ENCODE results near the gene PUM1.

DNA sequence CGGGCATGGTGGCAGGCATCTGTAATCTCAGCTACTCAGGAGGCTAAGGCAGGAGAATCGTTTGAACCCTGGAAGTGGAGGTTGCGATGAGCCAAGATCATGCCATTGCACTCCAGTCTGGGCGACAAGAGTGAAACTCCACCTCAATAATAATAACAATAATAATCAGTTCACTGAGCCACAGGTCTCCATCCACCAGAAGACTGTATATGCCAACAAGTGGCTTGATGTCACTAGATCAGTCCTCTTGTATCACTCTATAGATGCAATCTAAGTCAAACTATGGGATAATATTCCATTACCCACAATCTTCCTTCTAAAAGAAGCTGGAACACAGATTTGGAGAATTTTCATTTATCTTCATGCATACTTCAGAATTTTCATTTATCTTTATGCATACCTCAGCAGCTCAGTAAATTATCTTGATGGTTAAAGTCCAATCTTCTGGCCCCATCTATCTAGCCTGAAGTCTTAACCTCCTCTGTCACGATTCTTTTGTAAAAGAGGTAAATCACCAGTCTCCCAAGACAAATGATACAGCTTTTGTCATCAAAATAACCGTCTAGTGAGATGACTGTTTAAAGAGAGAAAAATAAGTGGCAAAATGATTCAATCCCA, 61.8 kb downstream of the PUM1 start:
- no peak for TF ChIP-seq CHD2 (IDR thresholded peaks at IDR 0.05; ENCODE audit: borderline replicate concordance, low read depth, low read length)
- TF ChIP-seq DPF2 (IDR thresholded peaks at IDR 0.05) = no peak
- TF ChIP-seq BMI1 (IDR thresholded peaks at IDR 0.05; ENCODE audit: borderline replicate concordance) = no peak
- TF ChIP-seq, protein P1, sequence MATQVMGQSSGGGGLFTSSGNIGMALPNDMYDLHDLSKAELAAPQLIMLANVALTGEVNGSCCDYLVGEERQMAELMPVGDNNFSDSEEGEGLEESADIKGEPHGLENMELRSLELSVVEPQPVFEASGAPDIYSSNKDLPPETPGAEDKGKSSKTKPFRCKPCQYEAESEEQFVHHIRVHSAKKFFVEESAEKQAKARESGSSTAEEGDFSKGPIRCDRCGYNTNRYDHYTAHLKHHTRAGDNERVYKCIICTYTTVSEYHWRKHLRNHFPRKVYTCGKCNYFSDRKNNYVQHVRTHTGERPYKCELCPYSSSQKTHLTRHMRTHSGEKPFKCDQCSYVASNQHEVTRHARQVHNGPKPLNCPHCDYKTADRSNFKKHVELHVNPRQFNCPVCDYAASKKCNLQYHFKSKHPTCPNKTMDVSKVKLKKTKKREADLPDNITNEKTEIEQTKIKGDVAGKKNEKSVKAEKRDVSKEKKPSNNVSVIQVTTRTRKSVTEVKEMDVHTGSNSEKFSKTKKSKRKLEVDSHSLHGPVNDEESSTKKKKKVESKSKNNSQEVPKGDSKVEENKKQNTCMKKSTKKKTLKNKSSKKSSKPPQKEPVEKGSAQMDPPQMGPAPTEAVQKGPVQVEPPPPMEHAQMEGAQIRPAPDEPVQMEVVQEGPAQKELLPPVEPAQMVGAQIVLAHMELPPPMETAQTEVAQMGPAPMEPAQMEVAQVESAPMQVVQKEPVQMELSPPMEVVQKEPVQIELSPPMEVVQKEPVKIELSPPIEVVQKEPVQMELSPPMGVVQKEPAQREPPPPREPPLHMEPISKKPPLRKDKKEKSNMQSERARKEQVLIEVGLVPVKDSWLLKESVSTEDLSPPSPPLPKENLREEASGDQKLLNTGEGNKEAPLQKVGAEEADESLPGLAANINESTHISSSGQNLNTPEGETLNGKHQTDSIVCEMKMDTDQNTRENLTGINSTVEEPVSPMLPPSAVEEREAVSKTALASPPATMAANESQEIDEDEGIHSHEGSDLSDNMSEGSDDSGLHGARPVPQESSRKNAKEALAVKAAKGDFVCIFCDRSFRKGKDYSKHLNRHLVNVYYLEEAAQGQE (IDR thresholded peaks at IDR 0.05; ENCODE audit: low read depth, low read length) = no peak

Measured in GM12878 (cell line).